Activated T-helper 2 cell treated with anti-CD3 and anti-CD28 coated beads, Interferon-gamma antibody, Interleukin-2, Interleukin-4, amounts not matched to agents 10 μg/mL and 5 μg/mL and 100 μg/mL, durations not matched to agents 14 hours and 24 hours and 36 hours (primary cell): ENCODE measurements around the gene NOTCH1. TPM values are rescaled to one million over a fixed set of nuclear protein-coding genes. Genes with fewer than 3 reads are reported as not detected.

Experiments
- DNase-seq: peaks from one replicate; pipeline ENCODE4 v3.0.0; 2021; ENCODE audit warnings: low spot score
- H3K27ac Mint-ChIP-seq: one replicate; pipeline ENCODE4 v1.8.0; 2021; ENCODE audit warnings: mixed read lengths
- H3K27me3 Mint-ChIP-seq: one replicate; pipeline ENCODE4 v1.8.0; 2021; ENCODE audit warnings: low read depth, mixed read lengths
- H3K36me3 Mint-ChIP-seq: one replicate; pipeline ENCODE4 v1.8.0; 2021; ENCODE audit warnings: low read depth, mixed read lengths
- H3K4me1 Mint-ChIP-seq: one replicate; pipeline ENCODE4 v1.8.0; 2021; ENCODE audit warnings: low read depth, mixed read lengths
- H3K4me3 Mint-ChIP-seq: one replicate; pipeline ENCODE4 v1.8.0; 2021; ENCODE audit warnings: low read depth, mild to moderate bottlenecking, moderate library complexity, mixed read lengths
- H3K9me3 Mint-ChIP-seq: one replicate; pipeline ENCODE4 v1.8.0; 2021; ENCODE audit warnings: mixed read lengths
- intact Hi-C: fragments of 100-400 bp; cut with micrococcal nuclease; formaldehyde crosslinking; loops from one replicate; pipeline ENCODE4 v1.15.1; 2023
- total RNA-seq: library from RNA; stranded (reverse); gene quantifications from 2 replicates; pipeline ENCODE4 v1.2.3, GENCODE V29; 2022

The NOTCH1 gene
- total RNA-seq = 81.3 and 83.8 TPM in 2 replicates

DNA sequence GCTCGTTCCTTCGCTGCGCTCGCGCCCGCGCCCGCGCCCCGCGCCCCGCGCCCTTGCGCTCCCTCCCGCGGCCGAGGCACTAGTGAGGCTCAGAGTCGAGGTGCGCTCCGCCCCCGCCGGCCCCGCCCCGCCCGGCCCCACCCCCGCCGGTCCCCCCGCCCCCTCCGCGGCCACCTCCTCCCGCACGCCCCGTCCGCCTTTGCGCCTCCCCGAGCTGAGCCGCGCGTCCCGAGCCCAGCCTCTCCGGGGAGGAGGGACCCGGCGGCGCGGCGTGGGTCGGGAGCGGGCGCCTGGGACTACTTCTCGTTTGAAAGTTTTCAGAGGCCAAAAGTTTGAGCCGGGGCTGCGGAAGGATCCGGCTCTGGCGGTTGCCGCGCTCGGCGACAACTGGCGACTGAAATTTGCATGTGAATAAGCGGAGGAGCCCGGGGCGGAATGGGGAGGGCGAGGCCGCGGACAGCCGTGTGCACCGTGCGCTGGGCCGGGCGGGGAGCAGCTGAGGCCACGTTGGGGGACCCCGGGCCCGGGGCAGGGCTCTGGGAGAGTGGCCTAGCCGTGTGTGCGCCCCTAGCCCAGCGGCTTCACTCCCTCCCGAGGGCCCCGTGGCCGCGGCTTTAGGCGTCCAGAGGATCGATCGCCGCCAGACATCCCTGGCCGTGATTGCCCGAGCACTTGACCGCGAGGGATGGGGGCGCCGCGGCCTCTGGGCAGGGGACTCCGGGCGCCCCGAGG is at the start of gene NOTCH1:
TSS of gene NOTCH1 (minus strand) at position 84 of the 732 bp plus-strand sequence. CDS start 262 bp downstream, outside the sequence.
- Mint-ChIP-seq H3K27me3 (no peaks in the 10 kb centered on the region), H3K36me3 (peaks cover 34% of the 10 kb centered on the region), H3K4me3 (peak within 1 kb of the TSS; percentile 91), H3K4me1 (peaks cover 13% of the 10 kb centered on the region), H3K9me3 (no peaks in the 10 kb centered on the region), H3K27ac (peak within 1 kb of the TSS; percentile 95)
- intact Hi-C loops = no loop called here
- DNase-seq = peak; percentile 87

DNA sequence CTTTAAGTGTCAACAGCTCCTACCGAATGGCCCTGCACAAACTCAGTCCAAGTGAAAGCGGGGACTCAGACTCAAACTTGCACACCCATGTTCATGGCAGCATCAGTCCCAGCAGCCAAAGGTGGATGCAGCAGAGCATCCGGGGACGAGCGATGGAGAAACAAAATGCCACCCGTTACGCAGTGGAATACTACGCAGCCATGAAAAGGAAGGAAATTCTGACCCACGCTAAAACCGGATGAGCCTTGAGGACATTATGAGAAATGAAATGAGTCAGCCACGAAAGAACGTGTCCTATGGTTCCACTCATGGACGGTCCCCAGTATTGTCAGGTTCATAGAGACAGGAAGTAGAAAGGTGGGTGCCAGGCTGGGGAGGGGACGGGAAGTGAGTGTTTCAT is 48.6 kb upstream of the NOTCH1 start:
- no peaks in the 10 kb centered on the region for H3K36me3 Mint-ChIP-seq
- no peaks in the 10 kb centered on the region for H3K27me3 Mint-ChIP-seq
- no peaks in the 10 kb centered on the region for H3K4me1 Mint-ChIP-seq
- DNase-seq = no peak
- no peaks in the 10 kb centered on the region for H3K9me3 Mint-ChIP-seq
- intact Hi-C loops = no loop called here
- no peak overlapping the region for H3K4me3 Mint-ChIP-seq
- no peak overlapping the region for H3K27ac Mint-ChIP-seq

DNA sequence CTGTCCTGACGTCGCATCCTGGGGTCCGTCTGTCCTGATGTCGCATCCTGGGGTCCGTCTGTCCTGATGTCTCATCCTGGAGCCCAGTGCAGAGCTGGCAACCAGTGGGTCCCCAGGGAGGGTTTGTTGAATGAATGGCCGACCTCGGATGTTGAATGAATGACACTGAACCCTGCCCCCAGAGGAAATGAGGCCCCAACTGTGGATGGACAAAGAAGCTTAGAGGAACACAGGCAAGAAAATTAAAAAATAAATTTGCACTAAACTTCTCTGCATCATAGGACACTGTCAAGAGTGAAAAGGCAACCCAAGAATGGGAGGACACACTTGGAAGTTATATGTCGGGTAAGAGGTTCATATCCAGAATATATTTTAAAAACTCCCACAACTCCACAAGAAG is 47.7 kb upstream of the NOTCH1 start:
- no peaks in the 10 kb centered on the region for H3K36me3 Mint-ChIP-seq
- no peaks in the 10 kb centered on the region for H3K9me3 Mint-ChIP-seq
- H3K4me1 Mint-ChIP-seq = peaks cover 5% of the 10 kb centered on the region
- no peak overlapping the region for H3K27ac Mint-ChIP-seq
- H3K27me3 Mint-ChIP-seq = no peaks in the 10 kb centered on the region
- no peak for DNase-seq
- H3K4me3 Mint-ChIP-seq = no peak overlapping the region
- intact Hi-C loops = no loop called here

GRCh38 chr9:136592666-136593065 is 46.8 kb upstream of the NOTCH1 start:
- H3K4me3 Mint-ChIP-seq = no peak overlapping the region
- no peak overlapping the region for H3K27ac Mint-ChIP-seq
- H3K36me3 Mint-ChIP-seq = no peaks in the 10 kb centered on the region
- peaks cover 7% of the 10 kb centered on the region for H3K4me1 Mint-ChIP-seq
- intact Hi-C loops = no loop called here
- no peak for DNase-seq
- no peaks in the 10 kb centered on the region for H3K27me3 Mint-ChIP-seq
- no peaks in the 10 kb centered on the region for H3K9me3 Mint-ChIP-seq

- Mint-ChIP-seq H3K27ac (no peak overlapping the region), H3K9me3 (no peaks in the 10 kb centered on the region), H3K27me3 (no peaks in the 10 kb centered on the region), H3K36me3 (no peaks in the 10 kb centered on the region), H3K4me3 (no peak overlapping the region), H3K4me1 (peaks cover 7% of the 10 kb centered on the region)
- DNase-seq = no peak
- intact Hi-C loops = no loop called here
These were observed 45.2 kb upstream of the NOTCH1 start for GRCh38 chr9:136590821-136591752.

DNA sequence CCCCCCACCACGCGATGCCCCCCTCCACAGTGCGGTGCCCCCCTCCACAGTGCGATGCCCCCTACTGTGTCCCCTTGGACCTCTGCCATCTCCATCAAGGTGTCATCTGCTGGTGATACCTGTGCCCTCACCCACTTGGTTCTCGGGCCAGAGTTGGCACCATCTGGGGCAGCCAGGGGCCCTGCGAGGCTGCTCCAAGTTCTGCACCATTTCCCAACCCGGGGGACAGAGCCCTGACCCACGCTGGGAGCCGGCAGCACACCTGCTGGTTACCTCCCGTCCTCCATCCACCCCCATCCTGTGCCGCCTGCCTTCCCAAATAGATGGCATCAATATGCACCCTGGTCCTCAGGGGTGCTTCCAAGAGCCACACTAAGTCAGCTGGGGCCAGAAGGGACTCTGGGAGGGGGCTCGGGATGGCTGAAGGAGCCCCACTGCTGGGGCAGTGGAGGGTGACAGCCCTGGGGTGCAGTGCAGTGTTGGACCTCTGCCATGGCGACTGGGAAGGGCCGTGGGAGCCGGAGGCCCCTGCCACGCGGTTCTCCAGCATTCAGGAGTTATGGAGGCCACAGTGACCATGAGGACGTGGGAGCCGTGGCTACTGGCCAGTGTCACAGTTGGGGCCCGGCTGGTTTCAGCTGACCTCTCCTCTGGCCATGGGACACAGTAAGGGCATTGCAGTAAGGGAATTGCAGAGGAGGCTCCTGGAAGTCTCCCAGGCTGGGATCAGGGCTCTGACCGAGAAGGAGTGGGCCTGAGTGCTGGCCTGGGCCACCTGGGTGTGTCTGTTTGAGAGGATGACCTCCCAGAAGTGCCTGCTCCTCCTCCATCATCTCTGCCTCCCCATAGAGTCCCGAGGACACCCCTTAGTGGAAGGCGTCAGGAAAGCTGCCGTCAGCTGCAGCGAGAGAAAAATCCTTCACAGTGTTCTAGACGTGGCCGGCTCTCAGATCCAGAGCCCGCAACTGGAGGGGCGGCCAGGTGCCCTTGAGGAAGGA is 44.2 kb upstream of the NOTCH1 start:
- peaks cover 7% of the 10 kb centered on the region for H3K4me1 Mint-ChIP-seq
- intact Hi-C loops = no loop called here
- no peaks in the 10 kb centered on the region for H3K36me3 Mint-ChIP-seq
- no peak overlapping the region for H3K4me3 Mint-ChIP-seq
- no peak for DNase-seq
- no peaks in the 10 kb centered on the region for H3K9me3 Mint-ChIP-seq
- H3K27me3 Mint-ChIP-seq = no peaks in the 10 kb centered on the region
- H3K27ac Mint-ChIP-seq = no peak overlapping the region

DNA sequence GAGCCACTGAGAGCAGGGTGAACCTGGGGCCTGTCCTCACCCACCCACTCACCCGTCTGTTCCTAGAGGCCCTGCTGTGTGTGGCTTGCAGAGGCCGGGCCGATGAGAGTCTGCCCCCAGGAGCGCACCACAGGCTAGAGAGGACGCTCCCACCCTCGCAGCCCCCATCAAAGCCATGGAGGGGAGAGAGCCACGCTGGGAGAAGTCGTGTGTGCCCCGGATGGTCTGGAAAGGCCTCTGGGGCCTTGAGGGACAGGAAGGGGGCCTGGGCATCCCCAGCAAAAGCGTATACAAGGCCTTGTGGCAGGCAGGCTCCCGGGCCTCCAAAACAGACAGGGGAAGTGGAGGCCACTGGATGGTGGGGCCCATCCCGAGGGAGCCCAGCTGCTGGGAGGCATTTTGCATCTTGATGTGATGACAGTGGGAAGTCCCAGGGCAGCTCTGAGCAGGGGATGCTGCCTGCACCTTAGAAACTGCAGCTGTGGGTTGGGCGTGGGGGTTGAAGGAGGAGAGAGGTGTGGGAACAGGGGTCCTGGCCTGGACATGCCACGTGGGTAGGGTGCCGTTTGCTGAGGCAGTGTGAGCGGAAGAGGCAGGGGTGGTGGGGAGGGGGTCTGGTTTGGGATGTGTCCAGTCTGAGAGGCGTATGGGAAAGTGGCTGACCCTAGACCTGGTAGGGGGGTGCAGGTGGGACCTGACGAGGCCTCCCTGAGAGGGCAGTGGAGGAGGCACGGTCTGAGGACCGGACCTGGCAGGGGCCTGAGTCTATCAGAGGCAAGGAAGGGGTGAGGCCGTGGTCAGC is 43.0 kb upstream of the NOTCH1 start:
- H3K4me1 Mint-ChIP-seq = peaks cover 7% of the 10 kb centered on the region
- no peaks in the 10 kb centered on the region for H3K36me3 Mint-ChIP-seq
- intact Hi-C loops = no loop called here
- no peak overlapping the region for H3K4me3 Mint-ChIP-seq
- no peaks in the 10 kb centered on the region for H3K9me3 Mint-ChIP-seq
- H3K27me3 Mint-ChIP-seq = no peaks in the 10 kb centered on the region
- DNase-seq = no peak
- no peak overlapping the region for H3K27ac Mint-ChIP-seq

GRCh38 chr9:136587944-136588662 is 42.3 kb upstream of the NOTCH1 start:
- Mint-ChIP-seq H3K9me3 (no peaks in the 10 kb centered on the region), H3K27me3 (no peaks in the 10 kb centered on the region), H3K4me3 (no peak overlapping the region), H3K4me1 (peaks cover 7% of the 10 kb centered on the region), H3K27ac (no peak overlapping the region), H3K36me3 (no peaks in the 10 kb centered on the region)
- intact Hi-C loops = no loop called here
- DNase-seq = no peak

- H3K4me3 Mint-ChIP-seq = no peak overlapping the region
- no peaks in the 10 kb centered on the region for H3K36me3 Mint-ChIP-seq
- H3K27me3 Mint-ChIP-seq = no peaks in the 10 kb centered on the region
- no peaks in the 10 kb centered on the region for H3K9me3 Mint-ChIP-seq
- intact Hi-C loops = no loop called here
- peaks cover 7% of the 10 kb centered on the region for H3K4me1 Mint-ChIP-seq
- H3K27ac Mint-ChIP-seq = no peak overlapping the region
- no peak for DNase-seq
These were observed 41.5 kb upstream of the NOTCH1 start for GRCh38 chr9:136587145-136587943.

DNA sequence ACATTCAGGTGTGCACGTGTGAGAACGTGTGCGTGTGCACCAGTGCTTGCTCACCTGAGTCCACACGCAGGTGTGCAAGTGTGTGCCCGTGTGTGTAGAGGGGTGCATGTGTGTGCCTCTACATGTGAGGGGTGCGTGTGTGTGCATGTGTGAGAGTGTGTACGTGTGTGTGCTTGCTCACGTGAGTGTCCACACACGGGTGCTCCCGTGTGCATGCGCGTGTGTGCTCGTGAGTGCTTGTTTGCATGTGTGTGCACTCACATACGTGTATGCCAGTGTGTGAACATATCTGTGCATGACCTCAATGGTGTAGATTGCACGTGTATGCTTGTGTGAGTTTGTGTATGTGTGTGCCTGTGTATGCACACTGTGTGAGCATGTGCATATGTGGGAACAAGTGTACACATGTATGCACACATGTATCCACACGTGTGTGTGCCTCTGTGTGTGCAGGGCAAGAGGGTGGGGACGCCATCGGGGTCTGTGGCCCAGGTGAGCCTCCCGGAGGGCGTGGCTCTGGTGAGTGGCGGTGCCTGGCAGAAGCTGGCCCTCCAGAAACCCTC is 40.6 kb upstream of the NOTCH1 start:
- Mint-ChIP-seq H3K4me3 (no peak overlapping the region), H3K27ac (no peak overlapping the region), H3K9me3 (no peaks in the 10 kb centered on the region), H3K27me3 (no peaks in the 10 kb centered on the region), H3K4me1 (peaks cover 7% of the 10 kb centered on the region), H3K36me3 (no peaks in the 10 kb centered on the region)
- DNase-seq = no peak
- intact Hi-C loops = no loop called here
